HG02973 (cell line): ENCODE data around the gene FMN2.

Source experiments
- ATAC-seq: cut with Tn5 transposase; IDR thresholded peaks from one replicate; pipeline ENCODE4 v1.9.1; 2021; ENCODE audit warnings: moderate library complexity; ENCODE audit not compliant: unreplicated experiment

The FMN2 gene

DNA sequence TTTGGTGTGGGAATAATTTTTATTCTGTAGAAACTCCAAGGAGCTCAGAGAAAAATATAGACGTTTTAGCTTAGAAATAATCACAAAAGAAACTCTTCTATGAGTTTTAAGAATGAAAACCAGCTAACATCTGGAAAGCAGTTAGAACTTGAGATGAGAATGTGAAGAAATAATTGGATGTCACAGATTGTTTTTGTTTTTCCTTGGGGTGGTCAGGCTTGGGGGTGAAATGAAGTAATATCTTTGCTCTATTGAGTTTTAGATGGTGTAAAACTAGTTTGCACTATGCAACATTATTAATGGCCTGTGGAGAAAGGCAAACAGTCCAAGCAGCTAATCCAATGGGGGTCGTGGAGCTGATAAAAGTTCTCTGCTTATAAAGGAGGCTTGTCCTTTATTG is 101.2 kb downstream of the FMN2 start:
- no peak for ATAC-seq

GRCh38 chr1:240193679-240194078 is 102.0 kb downstream of the FMN2 start:
- no peak for ATAC-seq

DNA sequence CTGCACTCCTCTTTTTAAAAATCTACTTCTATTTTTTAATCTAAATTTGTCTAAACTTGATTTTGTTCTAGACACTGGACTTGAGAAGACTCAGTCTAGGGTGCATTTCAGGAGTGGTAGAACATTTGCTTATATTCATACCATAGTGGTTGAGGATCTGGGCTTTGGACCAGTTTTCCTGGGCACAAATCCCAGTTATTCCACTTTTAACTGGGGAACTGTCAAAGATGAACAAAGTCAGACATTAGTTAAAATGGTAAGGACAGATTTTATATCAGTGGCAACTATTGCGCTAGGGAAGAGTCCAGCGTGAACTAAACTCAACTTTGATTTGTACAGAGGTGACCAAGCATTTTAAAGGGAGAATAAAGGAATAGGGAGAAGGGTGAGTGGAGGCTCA is 102.4 kb downstream of the FMN2 start:
- ATAC-seq: no peak

DNA sequence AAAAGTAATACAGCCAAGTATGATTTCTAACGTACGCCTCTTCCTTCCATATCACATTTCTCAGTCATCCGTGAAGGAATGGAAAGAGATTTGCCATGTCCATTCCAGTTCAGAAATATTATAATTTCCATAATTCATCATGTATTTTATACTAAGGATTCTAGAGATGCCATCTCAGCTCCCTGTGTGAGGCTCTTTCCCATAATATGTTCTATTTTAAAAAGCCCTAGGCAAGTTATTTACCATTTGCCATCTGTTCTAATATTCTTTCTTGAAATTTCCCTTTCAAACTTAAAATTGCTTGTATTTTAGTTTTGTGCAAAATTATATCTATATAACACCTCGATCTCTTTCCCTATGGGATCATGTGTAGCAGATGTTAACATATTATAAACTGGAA is 106.7 kb downstream of the FMN2 start:
- no peak for ATAC-seq

DNA sequence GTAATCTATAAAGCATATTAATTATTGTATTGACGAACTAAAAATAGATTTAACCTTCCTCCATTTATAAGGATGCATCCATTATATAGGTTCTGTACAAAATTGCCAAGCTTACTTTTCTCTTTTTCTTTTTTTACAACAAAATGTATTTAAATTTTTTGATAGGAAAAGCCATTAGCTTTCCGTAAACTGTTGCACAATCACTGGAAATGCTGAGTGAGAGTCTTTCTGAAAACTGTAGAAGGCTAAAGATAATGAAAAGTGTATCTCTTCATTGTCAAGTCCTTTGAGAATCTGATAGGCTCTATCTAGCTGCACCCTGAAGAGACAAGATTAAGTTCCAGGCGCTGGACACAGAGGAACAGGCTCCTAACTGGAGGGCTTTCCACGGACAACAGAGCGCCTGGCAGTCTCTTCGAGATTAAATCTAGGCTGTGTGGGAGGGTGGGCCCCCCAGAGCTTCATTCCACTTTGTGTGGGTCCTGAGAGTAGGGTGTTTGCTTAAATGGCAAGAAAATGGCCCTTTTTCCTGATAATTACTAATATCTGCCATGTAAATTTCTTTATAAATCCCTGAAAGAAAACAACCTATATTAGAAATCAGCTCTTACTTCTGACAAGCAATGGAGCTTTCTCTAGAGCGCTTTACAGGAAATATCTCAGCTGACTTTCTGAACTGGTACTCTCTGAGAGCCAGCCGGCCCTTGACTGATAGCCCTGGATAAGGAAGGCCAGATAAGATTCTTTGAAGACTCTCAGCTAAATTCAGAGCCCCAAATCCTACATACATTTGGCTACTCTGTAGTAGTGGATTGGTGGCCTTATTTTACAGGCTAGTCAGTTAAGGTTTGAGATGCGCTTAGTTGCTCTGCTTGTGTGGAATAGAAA is 108.3 kb downstream of the FMN2 start:
- no peak for ATAC-seq

DNA sequence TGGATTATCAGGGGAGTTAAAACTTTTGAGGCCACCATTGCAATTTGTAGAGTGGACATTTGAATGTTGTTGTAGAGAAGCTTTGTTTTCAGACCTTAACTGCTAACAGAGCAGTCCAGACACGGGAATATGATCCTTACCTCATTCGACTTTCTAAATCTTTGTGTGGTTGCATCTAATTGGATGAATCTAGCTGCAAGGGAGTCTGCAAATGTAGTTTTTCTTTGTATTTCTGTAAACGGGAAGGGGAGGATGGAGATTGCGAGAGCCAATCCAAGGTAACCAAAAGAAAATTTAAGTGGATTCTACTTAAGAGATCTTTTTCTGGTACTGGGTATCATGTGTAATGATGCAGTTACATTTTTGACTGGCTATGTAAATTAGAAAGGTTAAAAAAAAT is 110.2 kb downstream of the FMN2 start:
- ATAC-seq: no peak

- no peak for ATAC-seq
Measured at GRCh38 chr1:240207073-240207709, 115.5 kb downstream of the FMN2 start.

DNA sequence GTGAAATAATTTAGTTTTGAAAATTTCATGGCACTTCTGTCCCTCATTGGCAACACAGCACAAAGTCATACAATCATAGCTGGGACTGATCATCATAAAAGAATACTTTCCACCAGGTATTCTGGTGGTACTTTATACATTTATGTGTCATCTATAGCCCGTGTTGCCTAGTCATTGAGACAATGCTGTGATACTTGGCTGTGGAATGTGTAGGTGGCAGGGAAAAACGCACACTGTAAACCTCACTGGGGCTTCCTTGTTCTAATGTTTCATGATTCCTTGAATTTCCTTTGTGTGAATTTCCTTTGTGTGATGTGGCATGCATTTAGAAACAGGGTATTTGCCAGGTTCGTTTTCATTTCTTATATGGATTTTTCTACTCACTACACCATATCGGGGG is 118.3 kb downstream of the FMN2 start:
- ATAC-seq: no peak

- no peak for ATAC-seq
Measured at GRCh38 chr1:240212556-240212955, 120.9 kb downstream of the FMN2 start.

DNA sequence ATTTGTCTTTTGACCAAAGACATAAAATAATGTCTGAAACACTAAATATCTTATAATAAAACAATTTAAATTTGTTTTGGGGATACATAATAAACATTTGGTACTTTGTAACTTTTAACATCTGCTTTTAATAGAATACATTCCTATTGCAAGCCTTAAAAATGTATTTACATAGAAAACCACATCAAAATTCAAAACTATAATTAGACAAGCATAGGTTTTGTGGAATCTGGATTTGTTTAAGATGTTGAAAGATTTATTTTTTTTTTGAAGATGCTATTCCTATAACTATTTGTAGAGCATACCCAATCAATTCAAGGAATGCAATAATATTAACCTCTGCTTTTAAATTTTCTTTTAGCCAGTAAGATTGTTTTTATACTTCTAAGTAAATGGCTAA is 125.7 kb downstream of the FMN2 start:
- ATAC-seq: no peak

DNA sequence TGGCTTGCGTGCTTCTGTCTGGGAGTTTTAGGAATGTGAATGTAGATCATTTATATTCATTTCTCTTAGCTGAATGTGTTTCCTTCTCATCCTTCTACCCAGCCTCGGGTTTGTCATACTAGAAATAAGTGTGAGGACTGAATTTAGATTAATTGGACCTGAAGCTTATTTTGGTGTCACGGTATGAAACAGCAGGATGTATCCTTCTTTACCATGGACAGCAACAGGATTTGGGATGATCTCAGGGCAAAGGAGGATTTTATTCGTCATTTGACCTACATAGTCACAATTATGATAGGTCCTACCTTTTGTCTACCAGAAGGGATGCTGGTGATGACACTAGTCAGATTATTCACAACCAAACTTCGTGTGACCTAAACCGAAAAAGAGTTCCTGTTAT is 127.4 kb downstream of the FMN2 start:
- ATAC-seq: no peak

- ATAC-seq: no peak
Measured at GRCh38 chr1:240226102-240226501, 134.4 kb downstream of the FMN2 start.

GRCh38 chr1:240230816-240231215 is 139.1 kb downstream of the FMN2 start:
- ATAC-seq: no peak

- ATAC-seq: no peak
Measured at GRCh38 chr1:240232530-240232929, 140.8 kb downstream of the FMN2 start.

DNA sequence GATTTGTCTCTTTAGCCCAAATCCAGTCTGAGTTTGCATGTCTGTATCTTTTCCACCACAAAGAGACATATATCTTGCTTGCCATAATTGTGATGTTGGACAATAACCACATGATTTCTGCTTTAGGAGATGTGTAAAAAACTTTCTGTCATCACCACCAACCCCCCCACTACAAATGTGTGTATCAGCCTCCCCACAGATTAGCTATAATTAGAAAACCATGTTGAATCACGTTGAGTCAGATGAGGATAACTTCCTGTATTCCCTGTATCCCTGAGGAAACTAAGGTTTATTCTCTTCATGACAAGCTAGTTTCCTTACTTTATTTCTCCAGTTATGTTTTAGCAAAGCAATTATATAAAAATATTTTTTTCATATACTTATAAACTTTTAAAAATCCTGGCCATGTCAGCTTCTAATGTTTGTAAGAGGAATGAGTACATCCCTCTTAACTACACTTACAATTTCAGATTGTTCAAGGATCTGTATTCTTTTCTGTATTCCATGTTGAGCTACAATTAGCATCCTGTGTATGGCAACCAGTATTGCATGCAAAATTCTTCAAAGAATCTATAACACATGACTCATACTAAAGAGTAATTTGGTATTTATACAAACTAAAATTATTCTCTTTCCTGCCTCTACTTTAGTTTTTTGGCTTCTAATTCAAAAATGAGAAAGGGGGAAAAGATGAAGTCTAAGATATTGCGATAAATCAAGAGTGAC is 143.0 kb downstream of the FMN2 start:
- no peak for ATAC-seq

GRCh38 chr1:240235521-240236288 is 144.0 kb downstream of the FMN2 start:
- no peak for ATAC-seq

GRCh38 chr1:240237305-240237721 is 145.6 kb downstream of the FMN2 start:
- ATAC-seq: no peak

DNA sequence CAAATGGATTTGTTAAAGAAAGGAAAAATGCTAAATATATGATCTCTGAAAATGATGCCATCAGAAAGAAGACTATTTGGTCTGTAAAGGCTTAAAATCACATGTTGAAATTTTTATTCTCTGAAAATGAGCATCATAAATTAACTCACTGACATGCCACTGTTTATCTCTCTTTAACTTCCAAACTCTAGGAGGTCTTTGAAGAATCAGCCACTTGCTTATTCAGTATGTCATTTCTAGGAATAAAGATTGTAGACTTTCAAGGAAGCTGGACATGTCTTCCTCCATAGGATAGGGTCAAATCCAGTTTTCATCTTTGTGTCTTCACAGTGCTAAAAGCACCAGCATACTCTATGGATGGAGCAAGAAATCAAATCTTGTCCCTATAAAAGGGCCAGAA is 147.6 kb downstream of the FMN2 start:
- no peak for ATAC-seq

DNA sequence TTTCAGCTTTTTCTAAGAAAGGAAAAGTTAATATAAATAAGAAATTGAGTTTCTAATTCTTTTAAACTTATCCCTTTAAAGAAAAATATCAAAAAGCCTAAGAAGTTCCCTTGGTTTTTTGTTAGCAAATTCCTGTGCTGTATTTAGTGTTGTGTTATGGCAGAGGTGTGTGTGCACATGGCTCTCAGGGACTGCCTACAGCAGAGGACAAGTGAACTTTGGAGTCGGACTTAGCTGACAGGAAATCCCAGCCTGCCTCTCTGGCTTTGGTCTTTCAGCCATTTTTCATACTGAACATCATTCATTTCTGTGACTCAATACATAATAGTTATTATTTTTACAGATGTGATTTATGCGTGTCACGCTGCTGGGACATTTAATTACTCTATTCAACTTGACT is 149.6 kb downstream of the FMN2 start:
- no peak for ATAC-seq

- no peak for ATAC-seq
Measured at GRCh38 chr1:240242601-240243144, 151.0 kb downstream of the FMN2 start.
